LNCaP clone FGC (cell line): ENCODE data around the gene MYOCOS.

Experiments
- DNase-seq: peaks from one replicate; pipeline ENCODE4 v3.0.0-alpha.2; 2011; ENCODE audit warnings: low read depth
- H3K4me3 ChIP-seq: 2 replicates; pipeline ENCODE4 v1.5.1; 2011; ENCODE audit warnings: mild to moderate bottlenecking, low read depth, low read length, control low read depth
- CTCF ChIP-seq: IDR thresholded peaks from 2 replicates; pipeline ENCODE4 v1.5.1; 2012; ENCODE audit warnings: mild to moderate bottlenecking; ENCODE audit not compliant: control insufficient read depth, insufficient read depth; ENCODE audit errors: extremely low read depth

The MYOCOS gene

GRCh38 chr1:171674431-171675405 is 52.7 kb downstream of the MYOCOS start:
- no peak overlapping the region for H3K4me3 ChIP-seq
- no peak for DNase-seq

More at GRCh38 chr1:171674431-171675405, 52.7 kb downstream of the MYOCOS start:
- no peak for TF ChIP-seq CTCF
